ENCODE results near the gene NTF4.

DNA sequence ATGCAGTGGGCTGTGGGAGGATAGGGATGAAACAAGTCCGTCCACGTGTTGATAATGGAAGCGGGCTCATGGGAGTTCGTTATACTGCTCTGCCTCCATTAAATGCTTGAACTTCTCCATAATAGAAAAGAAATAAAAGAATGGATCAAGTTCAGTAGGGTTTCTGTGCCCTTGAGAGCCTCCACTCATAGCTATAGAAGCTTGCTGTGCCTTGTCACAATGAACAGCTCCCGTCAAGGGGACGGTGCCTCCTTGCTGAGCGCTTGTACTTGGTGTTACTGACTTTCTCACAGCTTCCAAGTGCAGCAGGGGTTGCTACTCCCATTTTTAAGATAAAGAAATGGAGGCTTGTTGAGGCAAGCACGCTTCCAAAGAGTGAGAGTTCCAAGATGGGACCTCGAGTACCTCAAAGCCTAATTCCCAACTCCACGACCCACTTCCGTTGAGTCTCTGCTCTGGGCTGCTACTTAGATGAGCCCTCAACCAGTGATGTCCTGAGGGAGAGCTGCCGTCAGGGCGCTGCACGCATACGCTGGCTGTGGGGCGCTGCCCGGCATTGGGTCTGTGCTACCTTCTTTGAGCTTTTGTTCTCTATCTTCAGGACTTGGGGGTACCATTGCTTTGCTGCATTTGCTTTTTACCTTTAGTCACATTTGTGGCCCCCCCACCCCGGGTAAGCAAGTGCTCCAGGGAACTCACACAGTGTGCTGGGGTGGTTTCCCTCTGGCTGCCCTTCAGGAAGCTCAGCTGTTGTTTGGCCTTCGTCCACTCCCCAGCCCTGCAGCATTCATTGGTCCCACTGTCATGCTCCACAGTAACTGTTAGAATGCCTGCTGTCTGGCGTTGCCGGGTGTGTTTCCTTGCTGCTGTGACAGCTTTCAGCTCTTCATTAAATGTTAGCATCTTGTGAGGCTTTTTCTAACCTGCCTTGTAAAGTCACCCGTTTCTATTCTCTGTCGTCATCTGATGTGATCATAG is 30.2 kb upstream of the NTF4 start:
- TF ChIP-seq POLR2A (IDR thresholded peaks at IDR 0.05; ENCODE audit: low read length), result no peak
- no peak for TF ChIP-seq GATA1 (IDR thresholded peaks at IDR 0.05; ENCODE audit: low read depth, low read length)
